HCEC 1CT (cell line): ENCODE results near the gene MAPK12.

Experiments
- DNase-seq: peaks from one replicate; pipeline ENCODE4 v3.0.0-alpha.2; 2017

The MAPK12 gene

DNA sequence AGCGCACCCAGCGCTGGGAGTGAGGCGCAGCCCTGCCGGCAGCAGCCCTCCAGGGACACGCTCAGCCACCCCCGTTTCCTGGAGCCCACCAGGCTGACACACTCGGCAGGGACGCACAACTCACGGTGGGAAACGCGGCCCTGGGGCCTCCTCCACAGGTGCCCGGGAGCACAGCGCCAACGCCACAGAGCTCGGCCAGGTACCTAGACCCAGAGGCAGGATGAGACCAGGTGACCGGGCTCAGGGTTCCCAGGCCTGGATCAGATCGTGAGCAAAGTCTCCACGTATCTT lies 34.7 kb downstream of the MAPK12 start:
- DNase-seq, result no peak

DNA sequence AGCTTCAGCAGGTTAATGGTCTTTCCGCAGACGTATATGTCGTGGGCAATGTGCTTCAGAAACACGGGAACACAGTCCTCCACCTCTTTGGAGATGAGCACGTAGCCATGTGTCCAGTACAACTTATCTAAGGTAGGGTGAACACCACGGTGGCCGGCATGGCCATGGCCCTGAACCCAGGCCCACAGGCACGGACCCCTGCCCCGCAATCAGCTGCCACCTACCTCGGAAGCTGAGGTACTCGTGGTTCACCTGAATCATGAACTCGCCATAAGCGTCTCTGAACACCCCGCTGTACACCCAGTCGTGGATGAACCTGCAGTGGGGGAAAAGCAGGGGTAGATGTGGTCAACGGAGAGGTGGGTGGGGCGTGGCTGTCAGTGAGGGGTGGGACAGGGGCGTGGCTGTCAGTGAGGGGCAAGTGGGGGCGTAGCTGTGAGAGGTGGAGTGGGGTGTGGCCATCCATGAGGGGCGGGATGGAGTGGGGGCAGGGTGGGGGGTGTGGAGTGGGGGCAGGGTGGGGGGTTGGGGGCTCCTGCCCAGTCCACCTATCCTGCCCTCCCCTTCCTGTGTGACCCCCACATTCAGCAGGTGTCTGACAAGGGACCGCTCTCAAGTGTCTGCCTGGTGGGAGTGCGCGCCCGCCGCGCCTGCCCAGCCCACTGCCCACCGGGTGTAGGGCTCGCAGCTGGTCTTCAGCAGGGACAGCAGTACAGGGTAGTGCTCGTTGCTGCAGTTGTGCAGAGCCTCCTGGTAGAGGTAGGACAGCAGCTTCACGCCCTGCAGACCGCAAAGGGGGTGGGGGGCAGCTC lies 35.2 kb downstream of the MAPK12 start:
- no peak for DNase-seq

GRCh38 chr22:50225200-50225969 lies 36.1 kb downstream of the MAPK12 start:
- no peak for DNase-seq

GRCh38 chr22:50224071-50224470 lies 37.4 kb downstream of the MAPK12 start:
- DNase-seq, result no peak

- no peak for DNase-seq
Measured at GRCh38 chr22:50222508-50222907, 39.0 kb downstream of the MAPK12 start.

- no peak for DNase-seq
Measured at GRCh38 chr22:50221410-50222300, 39.8 kb downstream of the MAPK12 start.

- DNase-seq, result no peak
Measured at GRCh38 chr22:50220603-50221409, 40.7 kb downstream of the MAPK12 start.

GRCh38 chr22:50219800-50220602 lies 41.5 kb downstream of the MAPK12 start:
- DNase-seq, result no peak

DNA sequence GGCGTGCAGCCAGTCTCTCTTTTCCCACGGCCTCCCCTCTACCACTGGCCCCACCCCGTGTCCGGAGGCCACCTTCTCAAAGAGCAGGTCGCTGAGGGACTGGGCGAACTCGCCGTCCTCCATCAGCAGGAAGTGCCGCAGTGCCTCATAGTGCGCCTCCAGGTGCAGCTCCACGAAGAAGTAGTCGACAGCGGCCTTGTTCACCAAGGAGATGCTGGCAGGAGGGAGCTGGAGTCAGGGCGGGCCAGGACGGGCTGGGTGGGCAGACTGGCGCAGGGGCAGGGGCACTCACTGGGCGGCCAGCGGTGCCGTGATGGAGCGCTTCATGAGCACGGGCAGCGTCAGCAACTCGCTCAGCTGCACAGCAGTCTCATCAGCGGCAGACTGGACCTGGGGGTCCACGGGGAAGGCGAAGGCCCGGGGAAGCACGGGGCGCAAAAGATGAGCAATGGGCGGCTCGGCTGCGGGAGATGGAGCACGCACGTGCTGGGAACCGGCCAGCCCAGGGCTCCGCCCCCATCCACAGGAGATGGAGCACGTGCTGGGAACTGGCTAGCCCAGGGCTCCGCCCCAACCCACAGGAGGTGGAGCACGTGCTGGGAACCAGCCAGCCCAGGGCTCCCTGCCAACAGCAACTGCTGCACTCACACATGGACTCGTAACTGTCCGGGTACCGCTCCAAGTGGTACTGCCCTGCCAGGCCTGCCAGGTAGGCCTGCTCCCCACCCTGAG lies 42.3 kb downstream of the MAPK12 start:
- DNase-seq, result no peak

GRCh38 chr22:50218153-50218995 lies 43.1 kb downstream of the MAPK12 start:
- DNase-seq, result no peak

DNA sequence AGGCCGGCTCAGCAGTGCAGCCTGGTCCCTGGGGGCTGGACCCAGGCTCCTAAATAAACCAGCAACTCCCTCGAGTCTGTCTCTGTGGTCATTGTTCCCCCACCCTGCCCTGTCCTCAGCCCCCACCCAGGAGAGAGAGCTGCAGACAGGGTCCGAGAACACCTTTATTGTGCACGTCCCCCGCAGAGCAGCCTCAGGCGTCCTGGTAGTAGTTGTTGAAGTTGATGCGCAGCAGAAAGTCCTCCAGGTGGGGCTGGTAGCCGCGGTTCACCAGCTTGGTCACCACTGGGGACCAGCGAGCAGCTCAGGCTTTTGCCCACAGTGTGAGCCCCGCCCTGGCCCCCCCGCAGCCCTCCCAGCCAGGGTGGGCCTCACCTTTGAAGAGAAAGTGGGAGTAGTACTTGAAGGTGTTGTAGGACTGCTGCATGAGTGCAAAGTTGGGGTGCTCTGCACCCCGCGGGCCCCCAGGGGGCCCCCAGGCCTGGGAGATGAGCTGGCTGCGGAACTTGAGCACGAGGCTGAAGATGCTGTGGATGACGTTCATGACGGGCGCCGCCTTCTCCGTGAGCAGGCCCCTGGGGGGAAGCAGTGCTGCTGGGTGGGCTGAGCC lies 43.8 kb downstream of the MAPK12 start:
- DNase-seq, result no peak

DNA sequence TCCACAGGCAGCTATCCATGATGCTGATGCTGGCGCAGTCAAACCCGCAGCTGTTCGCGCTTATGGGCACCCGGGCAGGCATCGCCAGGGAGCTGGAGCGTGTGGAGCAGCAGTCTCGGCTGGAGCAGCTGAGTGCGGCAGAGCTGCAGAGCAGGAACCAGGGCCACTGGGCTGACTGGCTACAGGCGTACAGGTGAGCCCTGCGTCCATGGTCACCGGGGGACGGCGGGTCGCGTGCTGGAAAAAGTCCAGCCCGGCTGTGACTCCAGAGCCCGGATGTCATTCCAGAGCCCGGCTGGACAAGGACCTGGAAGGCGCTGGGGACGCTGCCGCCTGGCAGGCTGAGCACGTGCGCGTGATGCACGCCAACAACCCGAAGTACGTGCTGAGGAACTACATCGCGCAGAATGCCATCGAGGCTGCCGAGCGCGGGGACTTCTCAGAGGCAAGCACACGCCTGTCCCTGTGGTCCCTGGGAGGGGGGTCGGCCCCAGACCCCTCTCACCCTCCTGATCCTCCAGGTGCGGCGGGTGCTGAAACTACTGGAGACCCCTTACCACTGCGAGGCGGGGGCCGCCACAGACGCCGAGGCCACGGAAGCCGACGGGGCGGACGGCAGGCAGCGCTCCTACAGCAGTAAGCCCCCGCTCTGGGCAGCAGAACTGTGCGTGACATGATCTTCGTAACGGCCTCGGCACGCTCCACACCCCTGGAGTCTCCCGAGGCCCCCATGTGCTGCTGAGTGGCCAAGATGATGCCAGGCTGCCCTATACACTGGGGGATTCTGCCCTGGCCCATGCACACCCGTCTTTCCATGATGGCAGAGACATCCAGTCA lies 44.6 kb downstream of the MAPK12 start:
- DNase-seq, result no peak

DNA sequence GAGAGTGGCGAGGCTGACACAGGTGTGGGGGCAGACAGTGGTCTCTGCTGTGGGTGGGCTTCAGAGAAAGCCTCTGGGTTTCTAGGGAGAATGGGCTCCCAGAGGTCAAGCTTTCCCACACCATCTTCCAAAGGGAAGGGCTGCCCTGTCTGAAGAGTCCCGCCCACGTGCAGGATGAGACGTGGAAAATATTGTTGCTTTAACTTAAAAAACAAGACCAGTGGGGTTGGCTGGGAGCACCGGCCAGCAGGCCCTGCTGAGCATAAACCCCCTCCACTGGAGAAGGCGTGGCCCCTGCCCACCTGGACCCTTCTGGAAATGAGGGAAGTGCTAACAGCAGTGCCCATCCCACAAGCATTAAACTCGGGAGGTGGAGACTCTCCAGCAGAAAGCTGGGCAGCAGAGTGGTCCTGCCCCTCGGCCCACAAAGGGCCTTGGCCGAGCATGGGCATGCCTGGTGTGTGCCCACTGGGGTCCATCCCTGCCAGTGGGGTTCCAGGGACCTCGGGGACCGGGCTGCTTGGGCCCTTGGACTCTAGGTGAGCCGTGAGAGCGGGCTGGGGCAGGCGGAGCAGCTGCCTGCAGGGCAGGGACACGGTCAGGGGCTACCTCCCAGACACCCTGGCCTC lies 45.3 kb downstream of the MAPK12 start:
- DNase-seq, result no peak

DNA sequence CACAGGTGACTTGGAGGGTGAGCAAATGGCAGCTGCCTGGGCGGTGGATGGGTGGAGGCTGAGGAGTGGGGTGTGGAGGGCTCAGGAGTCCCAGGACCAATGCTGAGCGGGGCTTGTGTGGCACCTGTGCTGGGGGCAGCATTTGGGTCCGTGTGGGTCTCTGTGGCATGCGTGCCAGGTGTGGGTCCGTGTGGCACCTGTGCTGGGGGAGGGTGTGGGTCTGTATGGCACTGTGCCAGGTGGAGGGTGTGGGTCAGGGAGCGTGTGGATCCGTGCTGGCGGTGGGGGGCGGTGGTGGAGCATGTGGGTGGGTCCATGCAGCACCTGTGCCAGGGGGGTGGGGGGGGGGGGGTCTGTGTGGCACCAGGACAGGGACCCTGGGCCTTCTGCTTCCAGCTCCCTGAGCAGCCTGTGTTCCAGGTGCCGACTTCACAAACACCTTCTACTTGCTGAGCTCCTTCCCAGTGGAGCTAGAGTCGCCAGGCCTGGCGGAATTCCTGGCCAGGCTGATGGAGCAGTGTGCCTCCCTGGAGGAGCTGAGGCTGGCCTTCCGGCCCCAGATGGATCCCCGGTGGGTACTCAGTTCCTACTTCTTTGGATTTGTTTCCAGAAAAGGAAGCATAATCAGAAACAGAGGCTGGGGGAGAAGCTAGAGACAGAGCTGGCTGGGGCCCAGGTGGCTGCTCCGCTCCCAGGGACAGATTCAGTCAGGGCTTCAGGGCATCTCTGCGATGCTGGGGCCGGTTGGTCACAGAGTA lies 46.0 kb downstream of the MAPK12 start:
- no peak for DNase-seq

GRCh38 chr22:50213263-50213662 lies 48.2 kb downstream of the MAPK12 start:
- DNase-seq, result no peak

GRCh38 chr22:50211147-50211546 lies 50.3 kb downstream of the MAPK12 start:
- no peak for DNase-seq

DNA sequence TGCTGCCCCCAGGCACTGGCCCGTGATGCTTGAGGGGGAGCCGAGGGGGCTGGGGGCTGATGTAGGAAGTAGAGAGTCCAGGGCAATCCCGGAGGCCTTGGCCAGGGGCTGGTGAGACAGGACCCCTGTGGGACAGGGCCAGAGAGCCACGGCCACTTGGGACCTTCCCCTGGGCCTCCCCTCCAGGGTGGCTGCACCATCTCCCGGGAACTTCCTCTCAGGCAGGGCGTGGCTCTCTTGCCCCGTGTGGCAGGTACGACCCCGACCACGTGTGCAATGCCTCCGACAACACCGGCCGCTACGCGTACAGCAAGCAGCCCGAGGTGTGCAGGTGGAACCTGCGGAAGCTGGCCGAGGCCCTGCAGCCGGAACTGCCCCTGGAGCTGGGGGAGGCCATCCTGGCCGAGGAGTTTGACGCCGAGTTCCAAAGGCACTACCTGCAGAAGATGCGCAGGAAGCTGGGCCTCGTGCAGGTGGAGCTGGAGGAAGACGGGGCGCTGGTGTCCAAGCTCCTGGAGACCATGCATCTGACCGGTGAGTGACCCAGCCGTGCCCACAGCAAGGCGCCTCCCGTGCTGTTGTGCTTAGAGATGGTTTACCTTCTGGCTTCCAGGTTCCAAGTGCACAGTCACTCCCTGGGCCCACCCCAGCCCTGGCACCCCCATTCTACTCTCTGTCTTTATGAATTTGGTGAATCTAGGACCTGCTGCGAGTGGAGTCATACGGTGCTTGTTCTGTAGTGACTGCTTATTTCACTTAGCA lies 50.9 kb downstream of the MAPK12 start:
- no peak for DNase-seq
